Ascending aorta (tissue), 2 donors: Measurements from ENCODE around the gene CUTA. TPM values are rescaled to one million over a fixed set of nuclear protein-coding genes. Genes with fewer than 3 reads are reported as not detected.
"Not testable (repeated sequence)": the region's sequence is repeated elsewhere in the genome, so short reads cannot be mapped to it uniquely, and the experiment has no call there.

Source experiments
- DNase-seq, 2 donors: peaks; one replicate each; pipeline ENCODE4 v3.0.0-alpha.2; 2019; ENCODE audit warnings: low spot score in 2 of 2
- H3K27ac ChIP-seq, 2 donors: fragments of 200-600 bp; sonication (generic); one replicate each; pipeline ENCODE4 v1.5.1; 2016 to 2017; ENCODE audit warnings: mild to moderate bottlenecking in 1 of 2
- H3K27me3 ChIP-seq: fragments of 200-600 bp; sonication (generic); one replicate; pipeline ENCODE4 v1.5.1; 2017
- H3K36me3 ChIP-seq, 2 donors: fragments of 200-600 bp; sonication (generic); one replicate each; pipeline ENCODE4 v1.5.1; 2016
- H3K4me1 ChIP-seq, 2 donors: fragments of 200-600 bp; sonication (generic); one replicate each; pipeline ENCODE4 v1.5.1; 2016 to 2017; ENCODE audit warnings: mild to moderate bottlenecking in 1 of 2
- H3K4me3 ChIP-seq, 2 donors: fragments of 200-600 bp; sonication (generic); one replicate each; pipeline ENCODE4 v1.5.1; 2016 to 2017; ENCODE audit warnings: mild to moderate bottlenecking in 1 of 2
- H3K9me3 ChIP-seq, 2 donors: fragments of 200-600 bp; sonication (generic); one replicate each; pipeline ENCODE4 v1.5.1; 2016
- CTCF ChIP-seq, 3 experiments: fragments of 200-600 bp in 2 of 3; fragments of 450-650 bp in 1 of 3; sonication (generic) in 2 of 3; IDR thresholded peaks; one replicate each; pipeline ENCODE4 v1.5.1; 2016 to 2019; ENCODE audit warnings: antibody characterized with exemption in 3 of 3, mild to moderate bottlenecking in 1 of 3, moderate library complexity in 1 of 3
- intact Hi-C: fragments of 100-400 bp; cut with DNase I; formaldehyde crosslinking; loops from one replicate; pipeline ENCODE4 v1.15.1; 2023
- total RNA-seq: library from RNA; depleted of rRNA; stranded (reverse); fragments of >200 nt; gene quantifications from one replicate; pipeline ENCODE4 v1.1.0, GENCODE V29; 2016

The CUTA gene
- total RNA-seq, 1 donor from 2014 or later: 77.2 TPM

DNA sequence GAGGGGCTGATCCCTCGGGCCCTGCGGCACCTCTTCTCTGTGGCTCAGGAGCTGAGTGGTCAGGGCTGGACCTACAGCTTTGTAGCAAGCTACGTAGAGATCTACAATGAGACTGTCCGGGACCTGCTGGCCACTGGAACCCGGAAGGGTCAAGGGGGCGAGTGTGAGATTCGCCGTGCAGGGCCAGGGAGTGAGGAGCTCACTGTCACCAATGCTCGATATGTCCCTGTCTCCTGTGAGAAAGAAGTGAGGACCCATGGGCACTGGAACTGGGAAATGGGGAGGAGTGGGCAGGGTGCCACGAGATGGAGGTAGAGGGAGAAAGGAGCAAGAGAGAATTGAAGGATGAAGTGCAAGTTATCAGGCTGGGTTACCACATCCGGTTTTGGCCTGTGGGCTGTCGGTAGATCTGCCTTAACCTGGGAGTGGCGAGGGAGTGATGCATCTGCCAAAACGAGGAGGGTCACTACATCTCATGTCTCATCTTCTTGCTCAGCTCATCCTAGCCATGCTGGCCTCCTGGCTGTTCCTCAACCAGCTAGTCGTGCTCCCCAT, 12.4 kb downstream of the CUTA start:
- no peaks in the 10 kb centered on the region for H3K4me1 ChIP-seq
- H3K27ac ChIP-seq: no peak overlapping the region
- no peak for DNase-seq
- no peak overlapping the region for H3K4me3 ChIP-seq
- no peak for TF ChIP-seq CTCF (IDR thresholded peaks at IDR 0.05)
- no peaks in the 10 kb centered on the region for H3K27me3 ChIP-seq
- no peaks in the 10 kb centered on the region for H3K36me3 ChIP-seq
- intact Hi-C loops: no loop called here
- no peaks in the 10 kb centered on the region for H3K9me3 ChIP-seq

DNA sequence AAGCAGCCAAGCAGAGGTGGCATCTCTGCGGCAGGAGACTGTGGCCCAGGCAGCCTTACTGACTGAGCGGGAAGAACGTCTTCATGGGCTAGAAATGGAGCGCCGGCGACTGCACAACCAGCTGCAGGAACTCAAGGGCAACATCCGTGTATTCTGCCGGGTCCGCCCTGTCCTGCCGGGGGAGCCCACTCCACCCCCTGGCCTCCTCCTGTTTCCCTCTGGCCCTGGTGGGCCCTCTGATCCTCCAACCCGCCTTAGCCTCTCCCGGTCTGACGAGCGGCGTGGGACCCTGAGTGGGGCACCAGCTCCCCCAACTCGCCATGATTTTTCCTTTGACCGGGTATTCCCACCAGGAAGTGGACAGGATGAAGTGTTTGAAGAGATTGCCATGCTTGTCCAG, 13.0 kb downstream of the CUTA start:
- Histone ChIP-seq H3K4me3 (no peak overlapping the region), H3K36me3 (no peaks in the 10 kb centered on the region), H3K27me3 (no peaks in the 10 kb centered on the region), H3K9me3 (no peaks in the 10 kb centered on the region), H3K27ac (no peak overlapping the region), H3K4me1 (no peaks in the 10 kb centered on the region)
- intact Hi-C loops: no loop called here
- no peak for TF ChIP-seq CTCF (IDR thresholded peaks at IDR 0.05)
- no peak for DNase-seq

DNA sequence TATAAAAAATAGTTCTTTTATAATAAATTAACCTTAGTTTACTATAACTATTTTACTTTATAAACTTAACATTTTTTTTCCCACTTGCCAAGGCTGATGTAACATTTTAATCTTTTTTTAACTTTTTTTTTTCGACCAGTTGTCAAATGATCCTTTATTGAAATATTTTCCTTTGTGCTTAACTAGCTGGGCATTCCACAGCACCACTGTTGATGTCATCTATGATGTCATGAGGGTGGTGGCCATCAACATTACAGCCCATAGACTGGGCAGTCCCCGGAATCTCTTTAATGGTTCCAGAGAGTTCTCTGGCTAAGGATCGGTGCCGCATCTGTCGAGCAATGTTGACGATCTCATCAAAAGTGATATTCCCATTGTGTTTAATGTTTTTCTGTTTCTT, 18.0 kb downstream of the CUTA start:
- H3K27me3 ChIP-seq, H3K9me3 ChIP-seq, intact Hi-C loops: not testable (repeated sequence)

DNA sequence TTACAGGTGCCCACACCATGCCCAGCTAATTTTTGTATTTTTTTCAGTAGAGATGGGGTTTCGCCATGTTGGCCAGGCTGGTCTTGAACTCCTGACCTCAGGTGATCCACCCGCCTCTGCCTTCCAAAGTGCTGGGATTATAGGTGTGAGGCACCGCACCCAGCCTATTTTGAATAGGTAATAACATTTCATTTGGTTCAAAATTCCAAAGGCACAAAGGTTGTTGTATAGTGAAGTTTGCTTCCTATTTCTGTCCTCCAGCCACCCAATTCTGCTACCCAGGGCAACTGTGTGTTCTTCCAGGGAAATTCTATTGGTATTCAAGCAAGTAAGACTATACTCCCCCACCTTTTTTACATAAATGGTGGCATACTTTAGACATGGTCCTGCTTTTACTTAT, 19.3 kb downstream of the CUTA start:
- H3K9me3 ChIP-seq, H3K27ac ChIP-seq, DNase-seq, H3K4me1 ChIP-seq, H3K27me3 ChIP-seq, intact Hi-C loops, H3K4me3 ChIP-seq, H3K36me3 ChIP-seq: not testable (repeated sequence)

More for the DNA sequence above, 18.0 kb downstream of the CUTA start:
- H3K27ac ChIP-seq, H3K4me3 ChIP-seq, DNase-seq, H3K4me1 ChIP-seq, H3K36me3 ChIP-seq: not testable (repeated sequence)

- intact Hi-C loops: no loop called here
- no peak for TF ChIP-seq CTCF (IDR thresholded peaks at IDR 0.05)
Measured at GRCh38 chr6:33397541-33397940, 20.4 kb downstream of the CUTA start.

DNA sequence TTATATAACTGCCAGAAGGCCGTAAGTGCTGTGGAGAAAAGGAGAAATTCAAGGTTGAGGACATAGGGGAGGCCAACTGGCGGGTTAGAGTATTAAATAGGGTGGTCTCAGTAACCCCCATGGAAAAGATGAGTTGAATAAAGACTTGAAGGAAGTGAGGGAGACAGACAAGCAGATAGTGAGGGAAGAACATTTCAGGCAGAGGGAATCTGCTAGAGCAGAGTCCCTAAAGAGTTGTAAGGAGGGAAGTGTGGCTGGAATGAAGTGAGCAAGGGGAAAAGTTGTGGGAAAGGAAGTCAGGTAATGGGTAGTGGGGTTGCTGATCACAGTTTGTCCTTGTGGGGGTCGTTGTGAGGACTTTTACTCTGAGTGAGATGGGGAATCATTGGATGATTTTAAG, 24.9 kb downstream of the CUTA start:
- no peaks in the 10 kb centered on the region for H3K36me3 ChIP-seq
- peaks cover 3 to 6% of the 10 kb centered on the region in 2 donors for H3K4me1 ChIP-seq
- H3K9me3 ChIP-seq: no peaks in the 10 kb centered on the region
- no peak overlapping the region for H3K27ac ChIP-seq
- DNase-seq: no peak
- H3K4me3 ChIP-seq: no peak overlapping the region
- TF ChIP-seq CTCF (IDR thresholded peaks at IDR 0.05): no peak
- intact Hi-C loops: loop anchor here (5.0 kb wide), 1 partner anchor 186 kb away; the partner anchor contains the start of gene RING1
- H3K27me3 ChIP-seq: no peaks in the 10 kb centered on the region

More at GRCh38 chr6:33397541-33397940, 20.4 kb downstream of the CUTA start:
- Histone ChIP-seq H3K9me3 (no peaks in the 10 kb centered on the region), H3K4me1 (no peaks in the 10 kb centered on the region), H3K36me3 (no peaks in the 10 kb centered on the region), H3K4me3 (no peak overlapping the region), H3K27me3 (no peaks in the 10 kb centered on the region), H3K27ac (no peak overlapping the region)
- no peak for DNase-seq

- Histone ChIP-seq H3K4me3 (peak overlapping the region in 1 of 2 donors; percentile 77), H3K36me3 (no peaks in the 10 kb centered on the region), H3K27me3 (no peaks in the 10 kb centered on the region), H3K27ac (no peak overlapping the region), H3K9me3 (no peaks in the 10 kb centered on the region), H3K4me1 (peaks cover 3 to 6% of the 10 kb centered on the region in 2 donors)
- no peak for TF ChIP-seq CTCF (IDR thresholded peaks at IDR 0.05)
- intact Hi-C loops: loop anchor here (5.0 kb wide), 1 partner anchor 185 kb away; the partner anchor contains the start of gene RING1
- no peak for DNase-seq
Measured at GRCh38 chr6:33392595-33392948, 25.3 kb downstream of the CUTA start.
